ENCODE measurements around the gene CLTB.

CLTB gene

DNA sequence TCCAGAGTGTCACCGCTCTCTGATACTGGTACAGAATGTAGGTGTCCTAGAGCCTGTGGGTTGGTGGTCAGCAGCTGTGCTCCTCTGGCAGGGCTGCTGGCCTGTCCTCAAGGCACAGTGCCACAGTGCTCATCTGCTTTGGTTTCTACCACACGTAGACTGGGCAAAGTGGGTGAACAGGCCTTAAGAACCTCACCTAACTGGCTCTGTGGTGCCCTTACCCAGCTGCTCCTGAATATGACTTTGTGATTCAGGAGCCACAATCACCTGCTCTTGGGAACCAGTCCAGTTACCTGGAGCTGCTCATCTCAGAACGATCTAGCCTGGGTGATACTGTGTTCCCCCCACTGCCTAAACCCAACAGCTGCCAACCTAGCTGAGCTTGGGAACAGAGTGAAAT, 34.4 kb downstream of the CLTB start:
- no peak for ATAC-seq

DNA sequence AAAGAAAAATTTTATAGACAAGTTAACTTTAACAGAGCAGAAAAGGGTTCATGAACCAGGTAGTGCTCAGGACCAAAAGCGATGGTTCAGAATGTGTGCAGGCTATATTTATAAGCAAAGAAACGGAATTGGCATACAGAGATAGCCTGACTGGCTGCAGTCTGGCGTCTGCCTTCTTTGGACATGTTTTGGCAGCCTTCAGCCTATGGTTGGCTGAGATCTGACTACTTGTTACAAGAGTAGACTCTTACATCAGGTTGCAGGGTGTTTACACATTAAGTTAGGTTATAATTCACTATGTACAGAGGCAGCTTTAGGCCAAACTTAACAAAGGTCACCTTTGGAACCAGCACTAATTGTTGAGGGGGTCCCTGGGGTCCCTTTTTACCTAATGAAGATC, 34.9 kb downstream of the CLTB start:
- no peak for ATAC-seq

DNA sequence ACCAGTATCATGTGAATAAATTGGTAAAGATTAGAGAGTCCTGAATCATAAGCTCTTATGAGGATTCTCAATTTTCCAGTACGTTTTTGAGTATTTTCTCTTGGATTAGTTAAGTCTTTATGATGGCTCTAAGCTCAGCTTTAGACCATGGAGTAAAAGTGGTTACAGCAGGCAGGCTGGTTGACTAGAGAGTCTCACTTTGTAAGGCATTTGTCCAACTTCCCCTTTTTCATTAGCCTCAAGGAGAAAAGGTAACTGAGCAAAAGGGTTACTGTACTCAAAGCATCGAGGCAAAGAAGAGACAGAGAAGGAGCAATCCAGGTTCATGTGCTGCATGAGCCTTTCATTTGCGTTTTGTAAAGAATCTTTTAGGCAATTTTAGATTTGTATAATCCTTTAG, 36.5 kb downstream of the CLTB start:
- no peak for ATAC-seq

DNA sequence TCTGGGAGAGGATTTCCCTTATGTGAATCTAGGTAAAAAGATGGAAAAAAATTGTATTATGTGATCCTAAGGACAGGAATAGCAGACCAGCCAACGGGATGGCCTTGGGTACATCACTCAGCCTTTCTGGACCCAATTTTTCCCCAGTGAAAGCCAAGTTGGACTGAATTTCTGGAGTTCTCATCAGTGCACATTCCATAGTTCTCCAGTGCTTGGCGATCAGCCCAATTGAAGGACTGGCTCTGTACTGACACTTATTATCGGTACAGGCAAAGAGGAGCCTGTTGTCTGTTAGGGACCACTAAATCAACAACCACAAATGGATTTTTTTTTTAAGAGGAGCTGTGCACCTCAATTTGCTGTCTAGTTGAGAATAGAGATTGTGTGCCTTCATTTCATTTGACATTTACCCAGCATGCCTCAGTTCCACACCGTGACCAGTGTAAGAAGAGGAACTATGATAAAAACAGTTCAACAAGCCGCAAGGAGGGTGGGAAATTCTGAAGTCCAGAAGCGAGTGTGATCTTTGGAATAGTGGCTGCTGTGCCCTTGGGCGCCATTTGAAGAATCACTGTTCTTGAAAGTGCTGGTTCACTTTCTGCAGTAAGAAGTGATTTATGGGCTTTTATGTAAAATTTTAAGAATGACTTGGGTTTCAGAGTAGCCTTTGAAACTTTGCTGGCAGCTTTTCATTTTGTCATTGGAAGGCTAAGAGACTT, 43.1 kb downstream of the CLTB start:
- ATAC-seq = no peak

DNA sequence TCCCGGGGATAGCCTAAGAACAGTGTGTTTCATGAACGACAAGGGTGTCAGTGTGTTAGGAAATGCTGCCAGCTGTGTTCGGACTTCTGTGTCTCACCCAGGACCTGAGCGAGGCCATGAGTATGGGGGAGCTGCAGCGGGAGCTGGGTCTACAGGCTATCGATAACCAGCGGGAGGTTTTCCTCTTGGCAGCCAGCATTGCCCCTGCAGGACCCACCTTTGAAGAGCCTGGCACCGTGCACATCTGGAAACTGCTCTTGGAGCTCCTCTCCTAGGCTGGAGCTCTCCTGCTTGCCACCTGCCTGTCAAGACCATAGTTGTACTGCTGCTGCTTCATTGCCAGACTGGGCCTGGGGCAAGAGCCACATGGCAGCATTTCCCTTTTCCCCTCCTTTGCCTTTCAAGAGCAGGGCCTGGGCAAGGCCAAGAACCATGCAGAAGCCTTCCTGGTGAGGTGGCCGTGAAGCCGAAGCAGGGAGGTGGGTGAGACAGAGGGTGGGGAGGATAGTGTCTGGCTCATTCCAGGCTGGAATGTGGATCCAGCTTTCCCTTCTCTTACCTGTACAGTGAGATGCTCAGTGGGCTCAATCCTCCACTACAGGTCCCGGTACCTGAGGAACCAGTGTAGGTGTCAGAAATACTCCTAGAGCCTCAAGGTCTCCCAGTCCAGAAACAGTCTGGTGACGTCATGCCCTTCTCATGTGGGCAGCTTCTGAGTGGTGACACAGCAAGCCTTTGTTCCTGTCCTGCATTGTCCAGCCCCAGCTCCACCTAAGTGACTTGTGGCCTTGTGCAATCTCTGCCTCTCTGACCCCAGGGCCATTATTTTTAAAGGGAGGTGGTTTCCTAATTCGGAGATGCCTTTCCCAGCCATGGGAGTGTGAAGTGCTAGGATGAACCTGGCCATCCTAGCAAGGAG, 44.5 kb downstream of the CLTB start:
- ATAC-seq = no peak

DNA sequence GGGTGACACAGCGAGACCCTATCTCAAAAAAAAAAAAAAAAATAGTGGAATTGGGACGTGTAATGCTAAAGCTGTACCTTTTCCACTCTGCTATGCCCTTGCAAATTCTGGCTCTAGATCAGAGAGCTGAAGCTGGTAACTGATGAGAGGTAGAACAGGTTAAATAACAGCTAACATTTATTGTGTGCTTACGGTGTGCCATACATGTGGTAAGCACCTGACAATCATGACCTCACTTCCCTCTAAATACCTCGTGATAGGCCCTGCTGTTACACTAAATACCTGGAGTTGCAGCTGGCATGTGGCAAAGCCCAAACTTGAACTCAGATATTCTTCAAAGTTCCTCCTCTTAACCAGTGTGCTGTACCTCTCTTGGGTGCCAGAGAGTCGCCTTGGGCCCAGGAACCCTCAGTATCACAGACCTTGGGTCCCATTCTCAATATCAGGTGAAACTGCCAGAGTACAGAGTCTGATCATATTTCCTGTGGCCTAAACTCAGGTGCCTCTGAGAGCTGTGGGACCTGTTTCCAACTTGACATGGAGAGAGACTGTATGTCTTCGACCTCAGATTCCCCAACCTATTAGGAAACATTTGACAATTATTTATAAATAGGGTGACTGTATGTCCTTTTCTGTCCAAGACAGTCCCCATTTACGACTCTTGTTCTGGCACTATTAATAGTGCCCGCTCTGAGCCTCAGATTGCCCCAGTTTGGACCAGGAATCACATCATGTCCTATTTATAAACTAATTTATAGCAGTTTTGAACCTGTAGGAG, 46.2 kb downstream of the CLTB start:
- ATAC-seq = no peak

DNA sequence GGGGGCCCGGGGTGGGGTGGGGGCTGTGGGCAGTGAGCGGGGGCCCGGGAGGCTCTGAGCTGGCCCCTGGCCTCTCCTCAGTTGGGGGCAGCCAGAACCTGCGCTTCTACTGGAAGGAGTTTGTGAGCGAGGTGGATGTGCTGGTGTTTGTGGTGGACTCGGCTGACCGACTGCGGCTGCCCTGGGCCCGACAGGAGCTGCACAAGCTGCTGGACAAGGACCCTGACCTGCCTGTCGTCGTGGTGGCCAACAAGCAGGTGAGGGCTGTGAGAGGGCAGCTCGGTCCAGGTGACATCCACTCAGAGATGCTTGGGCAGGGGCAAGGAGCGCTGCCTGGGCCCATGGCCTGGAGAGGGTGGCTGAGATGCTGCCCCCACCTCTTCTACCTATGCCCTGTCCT, 47.6 kb downstream of the CLTB start:
- ATAC-seq = no peak

DNA sequence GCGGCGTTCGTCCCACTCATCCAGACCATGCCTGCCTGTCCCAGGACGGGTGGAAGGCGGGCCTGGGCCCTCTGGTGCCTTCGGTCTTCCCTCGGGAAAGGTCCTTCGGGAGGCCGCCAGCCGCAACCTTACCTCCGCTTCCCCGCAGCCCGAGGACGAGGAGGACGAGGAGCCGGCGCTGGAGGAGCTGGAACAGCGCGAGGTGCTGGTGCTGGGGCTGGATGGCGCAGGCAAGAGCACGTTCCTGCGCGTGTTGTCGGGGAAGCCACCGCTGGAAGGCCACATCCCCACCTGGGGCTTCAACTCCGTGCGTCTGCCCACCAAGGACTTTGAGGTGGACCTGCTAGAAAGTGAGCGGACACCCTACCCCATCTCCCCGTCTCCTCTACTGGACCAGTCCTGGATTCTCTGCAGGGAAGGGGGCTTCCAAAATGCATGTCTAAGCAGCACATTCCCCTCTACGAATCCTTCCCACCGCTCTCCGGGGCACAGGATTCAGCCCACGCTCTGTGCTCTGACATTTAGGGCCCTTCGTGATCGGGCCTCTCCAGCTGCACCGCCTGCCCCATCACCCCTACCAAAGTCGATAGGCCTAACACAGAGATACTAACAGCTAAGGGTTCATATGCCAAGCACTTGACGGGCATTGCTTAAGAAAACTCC, 50.0 kb downstream of the CLTB start:
- no peak for ATAC-seq

DNA sequence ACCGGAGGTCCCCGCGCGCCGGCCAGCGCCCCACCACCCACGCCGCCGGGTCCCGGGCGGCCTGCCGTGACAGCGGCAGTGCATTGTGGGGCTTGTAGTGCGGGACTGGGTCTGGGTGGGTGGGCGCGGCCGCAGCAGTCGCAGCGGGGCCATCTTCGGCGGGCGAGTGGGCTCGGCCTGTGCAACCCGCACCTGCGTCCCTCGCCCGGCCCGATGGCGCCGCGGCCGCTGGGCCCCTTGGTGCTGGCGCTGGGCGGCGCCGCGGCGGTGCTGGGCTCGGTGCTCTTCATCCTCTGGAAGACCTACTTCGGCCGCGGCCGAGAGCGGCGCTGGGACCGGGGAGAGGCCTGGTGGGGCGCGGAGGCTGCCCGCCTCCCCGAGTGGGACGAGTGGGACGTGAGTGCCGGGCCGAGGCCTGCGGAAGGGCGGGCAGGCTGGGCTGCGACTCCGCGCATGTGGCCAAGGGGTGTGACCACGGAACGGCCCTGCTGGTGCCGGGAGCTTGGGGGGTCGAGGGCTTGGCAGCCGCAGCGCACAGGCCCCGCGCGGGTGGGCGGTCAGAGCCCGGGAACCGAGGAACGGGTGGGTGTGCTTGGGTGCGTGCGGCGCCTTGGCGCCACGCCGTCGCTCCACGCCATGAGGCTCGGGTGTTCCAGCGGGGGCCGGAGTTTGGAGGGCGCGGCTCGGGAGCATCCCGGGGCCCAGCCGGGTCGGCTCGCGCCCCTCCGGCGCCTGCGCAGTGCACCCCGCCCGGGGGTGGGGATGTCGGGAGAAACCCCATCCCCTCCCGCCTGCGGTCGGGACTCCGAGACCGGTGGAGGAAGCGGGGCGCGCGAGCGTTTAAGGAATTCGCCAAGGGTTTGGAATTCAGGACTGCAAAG, 50.7 kb downstream of the CLTB start, which contains the start of gene ARL10:
TSS of gene ARL10 (plus strand) at position 137 of the 881 bp plus-strand sequence. CDS start at position 214, 77 bp downstream.
- ATAC-seq = peak; percentile 47 to 53

DNA sequence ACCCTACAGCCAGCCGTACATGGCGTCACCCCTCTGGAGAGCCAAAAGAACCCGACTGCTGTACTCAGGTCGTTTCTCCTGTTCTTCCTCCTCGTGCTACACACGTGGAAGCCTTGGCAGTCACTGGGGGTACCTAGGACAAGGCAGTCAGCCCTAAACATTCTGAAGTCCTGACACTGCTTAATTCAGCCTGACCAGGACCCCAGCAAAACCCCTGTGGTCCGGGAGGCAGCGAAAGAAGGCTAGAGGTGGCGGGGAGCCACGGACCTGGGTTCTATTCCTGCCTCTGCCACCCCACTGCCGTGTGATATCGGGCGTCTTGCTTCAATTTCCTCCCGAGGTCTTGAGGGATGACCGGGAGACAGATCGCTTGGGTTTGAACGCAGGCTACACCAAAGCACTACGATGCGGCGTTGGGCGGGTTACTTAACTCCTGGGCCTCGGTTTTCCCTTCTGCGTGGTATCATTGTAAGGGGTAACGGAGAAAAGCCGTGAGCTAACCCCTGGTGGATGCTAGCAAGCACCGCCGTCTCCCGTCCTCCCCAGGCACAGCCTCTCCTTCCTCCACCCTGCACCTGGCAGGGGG, 51.5 kb downstream of the CLTB start:
- no peak for ATAC-seq

DNA sequence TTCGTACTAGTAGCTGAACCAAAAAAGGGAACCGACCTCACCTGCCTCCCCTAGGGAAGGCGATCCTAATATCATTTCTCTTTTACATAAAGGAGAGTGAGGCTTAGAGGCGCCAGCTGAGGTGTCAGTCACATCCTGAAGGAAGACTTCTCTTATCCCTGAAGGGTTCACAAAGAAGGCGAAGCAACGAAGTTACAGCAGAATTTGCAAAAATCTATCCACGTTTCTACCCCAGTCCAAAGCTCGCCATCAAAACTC, 54.2 kb downstream of the CLTB start:
- ATAC-seq = no peak

DNA sequence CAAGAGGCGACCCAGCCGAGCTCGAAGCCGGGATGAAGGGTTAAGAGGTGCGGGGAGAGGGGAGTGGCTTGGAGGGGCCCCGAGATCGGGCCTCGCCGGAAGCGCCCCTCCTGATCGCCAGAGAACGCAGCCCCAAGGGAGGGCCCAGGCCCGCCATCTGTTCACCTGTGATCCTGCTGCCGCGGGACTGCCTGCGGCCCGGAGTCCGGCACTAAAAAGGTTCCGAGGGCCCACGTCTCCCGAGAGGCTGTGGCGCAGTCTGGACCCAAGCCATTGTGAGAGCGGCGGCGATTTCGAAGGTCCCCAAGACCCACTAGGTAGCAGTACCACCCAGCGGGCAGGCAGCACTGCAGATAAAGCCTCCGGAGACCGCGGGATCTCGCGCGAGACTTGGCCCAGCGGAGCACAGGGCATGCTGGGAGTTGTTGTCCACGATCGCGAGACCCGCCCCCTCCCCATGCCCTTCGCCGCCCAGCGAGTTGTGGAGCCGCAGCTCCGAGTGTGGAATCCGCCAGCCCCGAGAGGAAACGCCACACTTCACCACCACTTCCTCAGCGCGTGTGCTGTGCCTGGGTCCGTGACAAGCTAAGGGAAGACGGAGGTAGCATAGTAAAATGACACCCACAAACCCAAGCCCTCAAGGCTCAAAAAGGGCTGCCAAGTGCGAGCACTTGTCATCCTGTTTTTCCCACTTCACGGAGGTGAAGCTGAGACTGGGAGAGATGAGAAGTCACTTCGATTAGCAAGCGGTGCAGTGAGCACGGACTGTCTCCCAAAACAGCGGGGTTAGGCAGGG, 54.7 kb downstream of the CLTB start, which contains the start of gene KIAA1191:
TSS of gene KIAA1191 (minus strand) at position 328 of the 796 bp plus-strand sequence. CDS start 2,256 bp downstream, outside the sequence.
- peak; percentile 91 to 94 for ATAC-seq

DNA sequence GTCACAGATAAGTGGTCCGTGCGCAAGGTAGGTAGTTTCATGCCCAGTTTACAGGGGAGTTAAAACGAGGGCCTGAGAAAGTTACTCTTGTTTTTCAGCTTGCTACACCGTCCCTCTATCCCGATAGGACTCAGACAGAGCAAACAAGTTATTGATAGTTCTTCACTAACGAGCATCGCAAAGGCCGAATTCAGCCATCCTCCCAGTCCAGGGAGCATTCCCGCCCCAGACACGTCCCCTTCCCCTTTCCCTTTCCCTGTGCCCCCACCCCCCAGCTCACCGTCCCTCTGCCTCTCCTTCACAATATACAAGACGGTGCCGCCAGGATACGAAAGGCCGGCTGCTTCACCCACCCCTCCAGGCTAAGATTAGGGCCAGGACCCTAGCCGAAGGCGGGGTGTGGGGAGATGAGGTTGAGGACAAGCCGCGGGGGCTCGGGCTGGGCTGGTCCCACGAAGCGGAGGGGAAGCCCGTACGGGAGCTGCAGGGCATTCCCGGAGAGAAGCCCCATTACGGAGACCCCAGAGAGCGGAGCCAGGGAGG, 55.4 kb downstream of the CLTB start:
- no peak for ATAC-seq

DNA sequence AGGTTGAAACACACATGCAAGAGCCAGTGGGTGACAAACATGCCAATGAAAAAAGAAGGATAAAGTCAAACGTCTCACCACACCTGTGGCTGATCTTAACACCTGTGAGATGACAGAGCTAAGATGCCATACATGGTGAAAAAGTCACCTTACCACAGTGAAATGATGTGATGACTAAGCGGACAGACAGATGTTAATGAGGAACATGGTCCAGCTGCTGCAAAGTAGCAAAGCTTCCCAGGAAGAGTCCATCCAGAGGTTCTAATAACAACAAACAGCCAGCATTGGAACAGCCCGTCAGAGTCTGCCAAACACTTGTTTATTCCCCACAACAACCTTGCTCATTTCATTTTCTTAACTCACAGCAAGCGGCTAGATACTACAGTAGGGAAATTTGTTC, 56.7 kb downstream of the CLTB start:
- ATAC-seq = peak in 1 of 2 donors; percentile 24

DNA sequence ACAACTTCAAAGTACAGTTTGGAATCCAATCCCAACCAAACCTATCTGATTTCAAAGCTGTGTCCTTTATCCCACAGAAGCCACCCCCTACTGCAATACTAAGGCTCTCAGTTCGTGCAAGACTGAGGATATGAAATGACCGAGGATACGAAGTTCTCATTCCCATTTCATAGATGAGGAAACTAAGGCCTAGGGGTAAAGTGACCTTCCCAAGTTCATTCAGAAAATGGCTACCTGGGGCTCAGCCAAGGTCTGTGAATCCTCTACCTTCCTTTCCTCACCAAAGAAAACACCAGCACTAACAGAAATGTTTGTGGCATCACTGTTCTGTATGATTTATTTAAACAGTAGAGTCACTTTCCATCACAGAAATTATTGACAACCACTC, 60.2 kb downstream of the CLTB start:
- no peak for ATAC-seq

DNA sequence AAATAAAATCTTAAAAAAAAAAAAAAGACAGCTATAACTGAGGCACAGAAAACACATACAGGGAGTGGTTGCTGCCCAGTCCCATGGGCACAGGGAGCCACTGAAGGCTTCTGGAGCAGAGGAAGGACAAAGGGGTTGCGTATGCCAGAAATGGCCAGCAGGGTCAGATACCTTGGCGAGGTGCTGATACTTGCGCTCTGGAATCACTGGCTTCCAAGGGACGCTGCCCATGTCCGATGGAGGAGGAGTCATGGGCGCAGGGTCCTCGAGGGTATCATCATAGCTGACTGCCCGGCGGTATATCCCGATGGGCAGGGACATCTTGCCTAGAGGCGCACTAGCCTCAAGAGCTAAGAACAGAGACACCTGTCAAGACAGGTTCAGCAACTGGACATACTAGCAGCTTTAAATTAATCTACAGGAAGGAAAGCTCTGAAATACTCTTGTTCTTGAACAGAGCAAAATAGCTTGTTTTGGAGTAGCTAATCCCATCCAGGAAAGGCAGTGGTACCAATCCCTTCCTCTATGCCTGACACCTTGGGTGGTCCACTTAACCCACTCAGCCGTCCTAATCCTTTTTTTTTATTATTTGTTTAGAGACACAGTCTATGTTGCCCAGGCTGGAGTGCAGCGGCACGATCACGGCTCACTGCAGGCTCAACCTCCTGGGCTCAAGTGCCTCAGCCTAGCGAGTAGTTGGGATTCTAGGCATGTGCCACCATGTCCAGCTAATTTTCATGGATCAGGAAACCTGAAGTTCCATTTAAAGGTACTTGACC, 60.8 kb downstream of the CLTB start:
- ATAC-seq = no peak

DNA sequence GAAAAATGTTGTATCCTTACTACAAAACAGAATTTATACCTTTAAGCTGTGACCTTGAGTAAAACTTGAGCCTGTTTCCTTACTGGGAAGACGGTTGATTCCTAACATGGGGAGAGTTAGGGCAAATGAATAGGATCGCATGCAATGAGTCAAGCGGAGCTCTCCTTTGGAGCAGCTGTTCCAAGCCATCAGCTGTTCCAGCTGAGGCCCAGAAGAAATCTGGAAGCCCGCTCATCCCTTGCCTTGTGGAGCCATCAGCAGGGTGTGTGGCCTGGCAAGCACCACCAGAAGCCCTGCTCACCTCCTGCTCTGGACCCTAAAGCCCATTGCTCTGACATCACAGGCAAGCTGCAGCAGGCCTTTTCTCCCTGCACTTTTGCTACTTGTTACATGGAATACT, 62.8 kb downstream of the CLTB start:
- no peak for ATAC-seq

DNA sequence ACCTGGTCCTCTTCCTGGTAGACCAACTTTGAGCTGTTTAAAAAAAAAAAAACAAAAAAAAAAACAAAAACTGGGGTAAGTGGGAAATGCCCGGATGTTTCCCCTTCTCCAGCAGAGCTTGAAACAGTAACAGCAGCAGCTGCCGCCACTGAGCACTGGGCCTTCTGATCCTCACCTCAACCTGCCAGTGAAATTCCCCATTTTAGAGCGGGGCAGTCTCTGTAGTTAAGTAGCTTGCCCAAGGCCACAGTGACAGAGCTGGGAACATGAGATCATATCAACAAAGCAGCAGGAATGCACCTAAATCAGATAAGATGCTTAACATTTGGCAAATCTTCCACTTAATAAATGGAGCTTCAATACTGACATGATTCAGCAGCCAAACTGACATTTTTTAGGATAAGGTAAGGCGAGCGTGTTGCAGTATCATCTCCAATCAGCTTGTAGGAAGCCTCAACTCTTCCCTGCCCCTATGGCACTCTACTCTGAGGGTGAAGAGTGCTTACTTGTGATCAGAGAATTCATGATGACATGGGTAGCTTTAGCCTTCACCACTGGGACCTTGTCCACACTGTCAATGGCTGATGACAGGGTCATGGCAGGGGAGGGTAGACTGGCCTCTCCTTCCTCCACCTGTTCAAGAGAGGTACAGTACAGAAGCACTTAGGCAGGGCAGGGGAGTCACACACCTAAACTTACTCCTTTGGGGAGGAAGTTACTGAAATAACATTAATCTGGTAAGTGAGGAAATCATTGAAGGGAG, 64.0 kb downstream of the CLTB start:
- ATAC-seq = no peak

DNA sequence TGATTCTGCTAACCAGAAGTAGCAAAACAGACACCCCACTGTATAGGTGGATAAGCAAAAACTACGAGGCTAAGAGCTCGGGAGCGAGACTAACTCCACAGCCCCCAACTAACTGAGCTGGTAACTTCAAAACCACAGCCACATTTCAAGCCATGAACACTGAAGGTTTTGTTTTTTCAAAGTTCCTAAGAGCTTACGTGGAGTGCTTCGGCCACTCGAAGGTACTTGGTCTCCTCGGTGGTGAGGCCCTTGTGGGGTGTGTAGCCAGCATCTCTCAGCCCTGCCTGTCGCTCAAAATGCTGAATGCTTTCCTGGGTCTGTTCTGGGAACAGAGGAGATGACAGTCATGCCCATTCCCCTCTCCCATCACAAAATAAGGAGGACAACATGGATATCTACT, 65.9 kb downstream of the CLTB start:
- ATAC-seq = no peak
